HG03378 (cell line): Measurements from ENCODE around the gene PARK7.
A peak's percentile ranks its signal among the peaks of the same experiment; 100 is the strongest.
"Not testable (repeated sequence)": the region's sequence is repeated elsewhere in the genome, so short reads cannot be mapped to it uniquely, and the experiment has no call there.

ENCODE experiments used
- ATAC-seq: cut with Tn5 transposase; IDR thresholded peaks from one replicate; pipeline ENCODE4 v1.9.1; 2021; ENCODE audit warnings: mild to moderate bottlenecking, moderate library complexity; ENCODE audit not compliant: unreplicated experiment

PARK7 gene

DNA sequence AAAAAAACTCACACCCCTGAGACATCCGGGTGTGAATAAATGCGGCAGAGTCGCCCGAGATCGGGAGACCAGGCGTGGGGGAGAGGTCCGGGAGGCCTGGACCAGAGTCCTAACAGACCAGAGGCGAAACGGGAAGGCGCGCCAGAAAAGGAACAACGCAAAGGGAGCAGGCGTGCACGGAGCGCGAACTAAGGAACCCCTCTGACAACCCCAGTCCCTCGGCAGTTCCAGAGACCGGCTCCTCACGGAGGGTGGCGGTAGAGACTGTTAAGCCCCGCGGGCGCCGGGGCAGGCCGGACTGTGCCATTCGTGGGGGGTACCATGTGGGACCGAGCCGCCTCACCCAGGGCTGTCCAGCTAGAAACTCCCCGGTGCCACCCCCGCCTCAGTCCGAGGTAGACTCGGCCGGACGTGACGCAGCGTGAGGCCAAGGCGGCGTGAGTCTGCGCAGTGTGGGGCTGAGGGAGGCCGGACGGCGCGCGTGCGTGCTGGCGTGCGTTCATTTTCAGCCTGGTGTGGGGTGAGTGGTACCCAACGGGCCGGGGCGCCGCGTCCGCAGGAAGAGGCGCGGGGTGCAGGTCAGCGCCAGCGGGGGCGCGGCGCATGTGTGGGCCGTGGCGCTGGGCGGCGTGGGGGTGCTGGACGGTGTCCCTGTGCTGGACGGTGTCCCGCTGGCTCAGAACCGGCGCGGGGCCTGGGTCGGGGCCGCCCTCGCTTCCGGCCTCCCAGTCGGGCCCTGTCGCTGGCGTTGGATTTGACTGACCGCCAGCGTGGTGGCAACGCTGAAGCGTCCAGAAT is at the start of gene PARK7:
TSS of gene PARK7 (plus strand) at position 496 of the 798 bp plus-strand sequence. CDS start 1,075 bp downstream, outside the sequence.
- peak; percentile 88 for ATAC-seq

- ATAC-seq: no peak
These were observed 49.4 kb upstream of the PARK7 start for GRCh38 chr1:7912145-7912544.

- ATAC-seq: no peak
These were observed 48.6 kb upstream of the PARK7 start for GRCh38 chr1:7912743-7913557.

GRCh38 chr1:7915826-7916500 is 45.5 kb upstream of the PARK7 start:
- no peak for ATAC-seq

DNA sequence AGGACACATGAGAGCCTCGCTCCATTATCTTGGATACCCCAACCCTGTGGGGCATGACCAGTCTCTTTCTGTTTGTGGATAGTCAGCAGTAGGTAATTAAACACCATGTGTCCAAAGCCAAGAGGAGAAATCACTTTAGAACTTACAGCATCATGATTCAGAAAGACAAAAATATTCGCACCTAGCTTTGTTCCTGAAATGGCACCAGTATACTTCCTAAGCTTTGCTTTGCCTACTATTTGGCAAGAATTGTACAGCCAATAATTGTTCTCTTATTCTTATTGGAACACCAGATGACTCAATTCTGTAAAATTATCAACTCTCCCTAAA is 45.0 kb upstream of the PARK7 start:
- ATAC-seq: no peak

DNA sequence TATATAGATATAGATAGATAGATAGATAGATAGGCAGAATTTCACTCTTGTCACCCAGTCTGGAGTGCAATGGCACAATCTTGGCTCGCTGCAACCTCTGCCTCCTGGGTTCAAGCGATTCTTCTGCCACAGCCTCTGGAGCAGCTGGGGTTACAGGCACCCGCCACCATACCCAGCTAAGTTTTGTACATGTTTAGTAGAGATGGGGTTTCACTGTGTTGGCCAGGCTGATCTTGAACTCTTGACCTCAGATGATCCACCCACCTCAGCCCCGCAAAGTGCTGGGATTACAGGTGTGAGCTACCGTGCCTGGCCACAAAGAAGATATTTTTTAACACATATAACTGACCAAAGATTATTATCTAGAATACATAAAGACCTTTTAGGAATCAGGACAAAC is 43.5 kb upstream of the PARK7 start:
- not testable (repeated sequence) for ATAC-seq

DNA sequence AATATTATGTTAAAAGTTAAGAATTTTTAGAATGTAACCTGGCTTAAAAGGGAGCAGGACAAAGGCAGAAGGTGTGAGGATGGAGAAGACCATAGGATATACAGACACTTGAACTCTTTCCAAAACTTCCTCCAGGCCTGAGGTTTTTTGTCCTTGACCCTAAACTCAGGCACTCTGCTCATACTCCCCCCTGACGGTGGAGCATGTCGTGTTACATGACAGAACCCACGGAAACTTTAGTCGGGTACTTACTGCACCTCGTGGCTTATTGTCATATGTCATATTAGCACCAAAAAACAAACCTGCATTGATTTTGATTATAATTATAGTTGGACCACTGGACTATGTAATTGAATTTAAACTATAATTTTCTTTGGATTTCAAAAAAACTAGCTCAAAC is 41.6 kb upstream of the PARK7 start:
- ATAC-seq: no peak

GRCh38 chr1:7921796-7922195 is 39.7 kb upstream of the PARK7 start:
- no peak for ATAC-seq

DNA sequence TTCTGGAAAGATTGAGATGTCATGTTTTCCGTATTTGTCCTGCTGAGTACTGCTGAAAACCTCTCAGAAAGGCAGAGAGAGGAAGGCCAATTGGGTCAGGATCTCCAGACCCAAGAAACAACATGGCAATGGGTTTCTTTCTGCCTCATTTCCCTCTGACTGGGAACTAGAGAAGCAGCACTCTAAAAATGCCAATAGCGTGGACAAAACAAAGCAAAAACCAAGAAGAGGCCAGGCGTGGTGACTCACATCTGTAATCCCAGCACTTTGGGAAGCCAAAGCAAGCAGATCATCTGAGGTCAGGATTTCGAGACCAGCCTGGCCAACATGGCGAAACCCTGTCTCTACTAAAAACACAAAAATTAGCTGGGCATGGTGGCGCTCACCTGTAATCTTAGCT is 39.2 kb upstream of the PARK7 start:
- ATAC-seq: no peak

DNA sequence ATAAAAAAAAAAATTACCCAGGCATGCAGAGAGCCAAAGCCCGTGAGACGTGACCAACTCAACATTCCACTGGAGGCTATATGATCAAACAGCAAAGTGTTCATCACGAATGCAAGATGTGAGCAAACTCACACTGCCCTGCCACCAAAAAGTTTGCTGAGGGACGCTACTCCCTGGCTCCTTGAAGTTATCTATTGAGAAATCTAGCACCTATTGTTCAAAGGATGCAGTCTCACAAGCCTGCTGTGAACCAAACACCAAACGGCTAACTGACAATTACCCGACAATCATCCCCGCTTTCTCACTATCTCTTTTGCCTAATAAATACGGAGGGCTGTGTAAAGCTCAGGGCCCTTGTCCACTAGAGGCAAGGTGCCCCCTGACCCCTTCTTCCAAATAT is 34.5 kb upstream of the PARK7 start:
- not testable (repeated sequence) for ATAC-seq

GRCh38 chr1:7928247-7928646 is 33.3 kb upstream of the PARK7 start:
- ATAC-seq: no peak

GRCh38 chr1:7929637-7930036 is 31.9 kb upstream of the PARK7 start:
- no peak for ATAC-seq

DNA sequence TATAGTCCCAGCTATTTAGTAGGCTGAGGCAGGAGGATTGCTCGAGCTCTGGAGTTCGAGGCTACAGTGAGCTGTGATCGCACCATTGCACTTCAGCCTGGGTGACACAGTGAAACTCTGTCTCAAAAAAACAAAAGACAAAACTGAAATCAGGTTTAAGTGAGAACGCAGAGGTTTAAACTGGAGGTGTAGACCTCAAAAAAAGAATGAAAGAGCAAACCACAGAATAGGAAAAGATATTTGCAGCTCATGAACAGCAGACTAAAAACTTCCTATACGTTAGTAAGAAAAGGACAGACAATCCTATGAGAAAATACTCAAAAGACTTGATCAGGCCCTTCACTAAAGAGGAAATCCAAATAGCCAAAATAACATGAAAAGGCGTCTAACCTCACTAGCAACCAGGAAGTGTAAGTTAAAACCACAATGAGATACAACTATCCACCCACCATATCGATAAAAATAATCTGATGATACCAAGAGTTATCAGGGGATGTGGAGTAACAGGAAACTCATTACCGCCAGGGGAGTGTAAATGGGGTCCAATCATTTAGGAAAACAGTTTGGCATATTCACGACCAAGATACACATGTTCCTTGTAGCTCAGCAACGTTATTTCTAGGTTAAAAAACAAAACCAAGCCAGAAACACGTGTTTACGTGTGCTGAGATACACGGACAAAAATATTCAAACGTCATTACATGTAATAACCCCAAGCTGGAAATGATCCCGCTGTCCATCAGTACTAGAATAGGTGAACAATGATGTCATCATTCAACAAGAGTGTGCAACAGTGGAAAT is 30.7 kb upstream of the PARK7 start:
- no peak for ATAC-seq

DNA sequence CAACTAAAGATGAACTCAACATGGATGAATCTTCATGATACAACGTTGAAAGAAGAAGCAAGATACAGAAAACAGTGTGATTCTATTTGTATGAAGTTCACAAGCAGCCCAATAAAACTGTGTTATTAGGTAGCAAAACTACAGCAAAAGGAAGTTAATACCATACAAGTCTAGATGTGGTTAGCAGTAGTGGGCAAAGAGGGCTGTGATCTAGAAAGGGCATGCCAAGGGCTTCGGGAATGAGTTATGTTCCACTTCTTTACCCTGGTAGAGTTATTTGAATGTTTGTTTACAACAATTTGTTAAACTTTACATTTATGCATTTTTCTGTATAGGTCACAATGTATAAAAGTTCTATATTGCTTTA is 30.1 kb upstream of the PARK7 start:
- no peak for ATAC-seq

GRCh38 chr1:7932524-7933138 is 28.9 kb upstream of the PARK7 start:
- no peak for ATAC-seq

DNA sequence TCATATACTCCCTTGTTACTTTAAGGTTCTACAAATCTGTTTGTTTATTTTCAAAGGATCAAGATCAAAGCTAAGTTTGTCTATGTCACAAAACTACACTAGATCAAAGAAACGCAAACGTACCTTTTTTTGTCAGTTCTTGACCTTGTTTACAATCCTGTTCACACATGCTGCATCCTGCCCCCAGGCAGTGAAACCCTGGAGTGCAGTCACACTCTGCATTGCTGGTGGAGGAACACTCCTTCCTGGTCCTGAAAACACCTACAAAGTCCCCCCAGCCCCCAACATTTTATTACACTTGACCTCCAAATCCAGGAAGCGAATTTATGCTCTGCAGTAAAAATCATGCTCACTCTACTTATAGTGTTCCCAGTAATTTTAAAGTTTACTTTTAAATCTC is 23.4 kb upstream of the PARK7 start:
- ATAC-seq: no peak

DNA sequence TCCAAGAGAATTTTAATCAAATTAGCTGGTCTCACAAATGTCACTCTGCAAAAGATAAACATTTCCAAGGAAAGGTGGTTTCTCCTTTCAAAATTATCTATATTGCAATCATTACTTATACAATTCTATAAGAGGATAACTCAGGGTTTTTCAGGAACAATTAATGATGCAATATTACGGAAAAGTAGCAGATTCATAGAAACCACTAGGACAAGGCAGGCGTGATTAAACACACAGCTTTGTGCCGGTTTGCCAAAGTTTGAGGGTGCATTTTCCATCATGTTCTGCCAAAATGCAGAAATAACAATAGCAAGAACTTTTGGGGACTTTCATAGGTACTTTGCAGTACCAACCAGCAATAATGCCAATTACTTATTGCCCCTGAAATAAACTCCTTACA is 21.5 kb upstream of the PARK7 start:
- no peak for ATAC-seq

DNA sequence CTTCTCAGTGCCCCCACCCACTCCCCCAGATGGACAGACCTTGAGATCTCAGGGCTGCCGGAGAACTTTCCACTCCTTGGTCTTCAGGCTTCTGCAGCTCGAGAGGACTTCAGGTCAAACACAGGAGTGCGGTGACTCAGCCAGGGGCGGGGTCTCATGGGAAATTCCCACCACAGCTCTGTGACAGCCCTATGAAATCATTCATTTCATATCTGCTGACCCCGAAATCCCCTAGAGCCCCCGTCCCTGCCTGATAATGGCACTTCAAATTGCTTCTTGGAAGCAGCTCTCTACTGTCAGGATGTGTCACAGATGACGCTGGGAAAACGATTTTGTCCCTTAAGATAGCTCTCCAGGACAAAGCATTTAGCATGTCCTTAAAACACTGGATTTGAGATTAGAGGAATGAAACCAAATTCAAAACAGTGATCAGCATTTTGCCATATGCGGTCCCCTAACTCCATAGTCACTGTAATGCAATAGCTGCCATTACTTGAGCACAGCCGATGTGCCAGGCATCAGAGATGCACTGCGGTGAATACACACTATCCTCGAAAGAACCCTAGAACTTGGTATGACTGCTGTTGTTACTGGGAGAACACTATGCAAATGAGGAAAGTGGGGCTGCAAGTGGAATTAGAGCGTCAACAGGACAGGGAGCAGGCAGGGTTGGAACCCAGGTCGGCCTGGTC is 20.6 kb upstream of the PARK7 start, which contains the start of gene TNFRSF9:
TSS of gene TNFRSF9 (minus strand) at position 95 of the 692 bp plus-strand sequence. CDS start 845 bp downstream, outside the sequence.
- no peak for ATAC-seq

GRCh38 chr1:7941437-7941793 is 20.1 kb upstream of the PARK7 start:
- ATAC-seq: no peak
